ENCODE measurements around the gene KCNG4.

The KCNG4 gene, protein sequence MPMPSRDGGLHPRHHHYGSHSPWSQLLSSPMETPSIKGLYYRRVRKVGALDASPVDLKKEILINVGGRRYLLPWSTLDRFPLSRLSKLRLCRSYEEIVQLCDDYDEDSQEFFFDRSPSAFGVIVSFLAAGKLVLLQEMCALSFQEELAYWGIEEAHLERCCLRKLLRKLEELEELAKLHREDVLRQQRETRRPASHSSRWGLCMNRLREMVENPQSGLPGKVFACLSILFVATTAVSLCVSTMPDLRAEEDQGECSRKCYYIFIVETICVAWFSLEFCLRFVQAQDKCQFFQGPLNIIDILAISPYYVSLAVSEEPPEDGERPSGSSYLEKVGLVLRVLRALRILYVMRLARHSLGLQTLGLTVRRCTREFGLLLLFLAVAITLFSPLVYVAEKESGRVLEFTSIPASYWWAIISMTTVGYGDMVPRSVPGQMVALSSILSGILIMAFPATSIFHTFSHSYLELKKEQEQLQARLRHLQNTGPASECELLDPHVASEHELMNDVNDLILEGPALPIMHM

DNA sequence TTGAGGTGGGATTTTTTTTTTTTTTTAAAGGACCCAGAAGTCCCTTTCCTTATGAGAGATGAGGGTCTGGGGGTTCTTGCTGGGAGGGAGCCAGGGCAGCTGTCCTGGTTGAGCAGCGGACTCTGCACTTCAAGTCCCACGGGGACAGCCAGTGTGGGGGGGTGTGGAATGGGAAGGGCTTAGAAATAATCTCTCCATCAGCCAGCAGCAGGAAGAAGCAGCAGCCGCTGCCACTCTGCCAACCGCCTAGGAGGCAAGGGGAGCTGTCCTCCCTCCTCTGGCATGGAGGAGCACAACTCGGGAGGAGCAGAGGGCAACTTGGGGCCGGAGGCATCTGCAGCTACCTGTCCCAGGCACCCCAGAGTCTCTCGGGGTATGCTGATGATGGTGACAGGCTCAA lies at the start of gene KCNG4:
TSS of gene KCNG4 (minus strand) at position 104 of the 400 bp plus-strand sequence. CDS start 2,527 bp downstream, outside the sequence.
- DNase-seq (ENCODE audit: low spot score), result no peak

DNA sequence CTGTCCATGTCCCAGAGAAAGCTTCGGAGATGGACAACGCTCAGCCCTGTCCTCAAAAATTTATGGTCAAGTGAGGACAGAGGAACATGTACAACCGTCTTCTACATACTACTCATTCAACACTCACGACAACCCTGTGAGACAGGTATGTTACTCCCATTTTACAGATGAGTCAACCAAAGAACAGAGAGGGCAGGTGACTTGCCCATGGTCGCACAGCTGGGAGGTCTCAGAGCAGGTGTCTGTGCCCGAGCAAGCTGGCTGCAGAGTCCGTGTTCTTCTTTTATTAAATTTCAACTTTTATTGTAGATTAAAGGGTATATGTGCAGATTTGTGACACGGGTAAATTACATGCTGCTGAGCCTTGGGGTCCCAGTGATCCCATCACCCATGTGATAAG lies 49.1 kb upstream of the KCNG4 start:
- no peak for DNase-seq (ENCODE audit: low spot score)

DNA sequence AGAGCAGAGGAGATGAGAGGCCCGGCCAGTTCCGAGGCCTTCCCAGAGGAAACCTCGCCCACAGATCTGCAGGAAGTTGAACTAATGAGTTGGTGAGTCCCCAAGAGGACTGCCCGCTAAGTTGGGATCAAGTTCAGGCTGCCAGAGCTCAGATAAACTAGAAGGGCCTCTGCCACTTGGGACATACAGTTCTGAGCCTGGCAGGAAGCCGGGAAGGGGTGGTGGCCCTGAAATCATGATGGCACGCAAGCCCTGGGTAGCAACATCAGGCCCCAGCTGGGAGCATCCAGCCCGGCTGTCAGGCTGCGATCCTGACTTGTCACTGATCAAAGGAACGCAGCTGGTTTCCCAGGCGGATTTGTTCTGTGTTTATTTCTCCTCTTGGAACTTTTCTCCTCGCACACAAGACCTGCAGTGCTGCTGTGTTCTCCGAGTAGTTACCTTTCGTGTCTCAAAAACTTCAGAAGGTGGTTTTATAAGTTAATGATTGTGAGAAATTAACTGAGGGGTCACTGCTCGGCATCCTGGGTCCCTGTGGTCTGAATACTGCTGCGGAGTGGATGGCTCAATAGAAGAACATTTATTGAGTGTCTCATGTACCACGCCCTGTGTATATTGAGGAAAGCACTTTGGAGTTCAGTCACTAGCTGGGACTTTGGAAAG lies 46.9 kb upstream of the KCNG4 start:
- DNase-seq (ENCODE audit: low spot score), result peak; percentile 60

DNA sequence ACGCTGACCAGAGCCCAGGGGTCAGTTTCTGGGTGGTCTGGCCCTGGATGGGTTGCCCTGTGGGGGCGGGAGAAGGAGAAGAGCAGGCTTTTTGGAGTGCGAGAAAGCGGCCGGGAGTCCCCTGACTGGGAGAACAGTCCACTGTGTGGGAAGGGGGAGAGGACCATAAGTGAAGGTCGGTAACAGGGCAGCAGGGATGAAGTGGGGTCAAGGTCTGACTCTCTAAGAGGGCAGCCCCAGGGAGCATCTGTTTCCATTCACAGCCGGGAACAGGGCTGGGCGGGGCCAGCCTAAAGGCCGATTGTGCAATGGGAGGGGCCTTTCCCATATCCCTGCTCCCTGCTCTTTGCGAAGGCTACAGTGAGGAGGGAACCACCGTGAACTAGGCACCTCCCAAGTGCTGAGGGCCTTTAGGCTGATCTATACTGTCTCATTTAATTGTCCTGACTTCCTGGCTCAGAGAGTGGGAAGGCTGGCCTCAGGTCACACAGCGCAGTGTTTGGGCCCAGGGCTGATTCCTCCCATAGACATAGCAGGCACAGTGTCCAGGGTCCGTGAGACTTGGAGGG lies 44.4 kb upstream of the KCNG4 start:
- peak; percentile 79 for DNase-seq (ENCODE audit: low spot score)

DNA sequence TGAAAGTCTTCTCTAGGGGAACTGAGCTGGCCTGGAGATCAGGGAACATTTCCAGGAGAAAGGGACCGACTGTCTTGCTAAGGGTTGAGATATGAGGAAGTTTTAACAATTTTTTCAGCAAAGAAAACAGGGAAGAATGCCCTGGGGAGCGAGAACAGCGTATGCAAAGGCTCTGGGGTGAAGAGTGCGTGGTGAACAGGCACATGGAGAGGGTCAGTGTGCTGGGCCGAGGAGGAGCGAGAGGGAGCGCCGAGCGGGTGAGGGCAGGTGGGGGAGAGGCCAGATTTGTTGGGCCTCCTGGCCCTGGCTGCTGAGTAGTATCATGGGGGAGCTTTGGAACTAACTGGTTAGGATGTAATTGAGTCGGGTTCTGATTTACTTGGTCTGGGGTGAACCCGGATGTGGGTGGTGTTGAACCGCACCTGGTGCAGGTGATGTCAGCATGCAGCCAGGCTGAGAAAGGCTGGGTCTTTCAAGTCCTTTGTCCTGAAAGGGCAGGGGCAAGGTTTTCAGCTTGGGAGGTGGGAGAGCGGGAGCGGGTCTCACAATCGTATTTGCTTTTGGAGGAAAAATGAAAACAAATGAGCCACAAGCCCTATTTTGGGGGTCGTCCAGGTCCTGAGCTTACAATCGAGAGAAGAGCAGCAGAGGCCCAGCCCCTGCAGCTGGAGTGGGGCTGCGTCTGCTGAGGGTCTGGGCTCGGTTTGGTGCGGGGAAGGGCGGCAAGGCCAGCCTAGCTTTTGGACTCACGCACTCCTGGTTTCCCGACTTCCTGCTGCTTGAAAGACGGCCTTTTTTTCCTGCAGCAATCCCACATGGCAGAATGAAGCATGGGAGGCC lies 43.7 kb upstream of the KCNG4 start:
- DNase-seq (ENCODE audit: low spot score), result no peak

DNA sequence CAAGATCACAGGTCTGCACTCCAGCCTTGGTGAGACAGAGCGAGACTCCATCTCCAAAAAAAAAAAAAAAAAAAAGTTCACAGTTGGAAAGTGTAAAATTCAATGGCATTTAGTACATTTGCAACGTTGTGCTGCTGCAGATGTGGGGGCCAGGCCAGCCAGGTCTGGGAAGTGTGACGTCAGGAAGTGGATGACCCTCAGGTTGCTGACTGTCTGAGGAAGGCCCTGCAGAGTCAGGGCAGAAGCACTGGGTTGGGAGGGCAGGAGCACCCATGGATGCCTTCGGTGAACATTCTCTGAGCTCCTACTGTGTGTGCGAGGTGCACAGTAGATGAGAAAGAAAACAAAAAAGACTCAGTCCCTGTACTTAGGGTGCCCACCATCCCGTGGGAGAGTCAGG lies 42.7 kb upstream of the KCNG4 start:
- no peak for DNase-seq (ENCODE audit: low spot score)

DNA sequence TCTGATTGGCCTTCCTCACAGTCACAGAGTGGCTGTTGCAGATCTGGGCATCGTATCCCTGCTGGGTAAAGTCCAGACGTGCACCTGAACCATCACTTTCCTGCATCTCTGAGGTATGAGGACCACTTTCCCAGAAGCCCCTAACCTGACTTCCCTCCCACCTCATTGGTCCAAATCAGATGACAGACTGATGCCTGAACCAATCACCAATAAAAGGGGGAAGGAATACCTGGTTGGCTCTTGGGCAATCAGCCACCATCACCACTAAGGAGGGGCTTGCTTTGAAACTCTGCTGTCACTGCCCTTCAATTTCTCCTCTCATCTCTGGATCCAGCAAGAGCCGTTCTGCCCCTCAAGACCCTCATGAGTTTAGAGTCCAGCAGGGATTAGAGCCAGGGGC lies 41.3 kb upstream of the KCNG4 start:
- DNase-seq (ENCODE audit: low spot score), result peak; percentile 27

DNA sequence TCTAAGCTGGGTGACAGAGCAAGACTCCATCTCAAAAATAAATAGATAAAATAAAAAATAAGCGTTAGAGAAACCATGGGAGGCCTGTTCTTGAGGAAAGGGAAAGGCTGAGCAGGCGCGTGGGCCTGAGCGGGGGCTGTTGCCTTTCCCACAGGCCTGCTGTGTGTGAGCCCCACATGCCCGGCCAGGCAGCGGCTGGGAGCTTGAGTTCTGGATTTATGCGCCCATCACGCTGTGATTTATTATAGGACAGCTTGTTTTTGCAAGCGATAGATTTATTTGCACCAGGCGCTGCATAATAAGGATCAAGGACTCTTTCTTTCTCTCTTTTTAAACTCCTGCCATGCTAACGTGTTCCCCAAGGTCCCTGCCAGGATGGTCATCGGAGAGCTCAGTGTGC lies 40.1 kb upstream of the KCNG4 start:
- no peak for DNase-seq (ENCODE audit: low spot score)

DNA sequence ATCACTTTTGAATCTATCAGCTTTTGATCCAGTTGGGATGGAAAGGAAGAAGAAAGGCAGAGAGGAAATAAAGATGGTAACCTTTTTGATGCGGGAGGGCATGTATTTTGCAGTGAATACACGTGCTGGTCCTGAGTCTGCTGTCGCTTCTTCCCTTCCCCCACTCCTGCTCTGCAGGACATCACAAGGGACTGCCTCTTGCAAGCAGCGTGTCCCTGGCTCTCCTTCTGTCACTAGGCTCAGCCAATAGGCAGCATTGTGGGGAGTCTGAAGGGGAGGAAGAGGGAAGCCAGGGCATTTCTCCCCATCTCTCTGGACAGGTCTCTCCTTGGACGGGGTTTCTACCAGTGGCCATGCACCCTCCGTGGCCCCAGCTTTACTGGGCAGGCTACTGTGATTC lies 39.2 kb upstream of the KCNG4 start:
- no peak for DNase-seq (ENCODE audit: low spot score)

DNA sequence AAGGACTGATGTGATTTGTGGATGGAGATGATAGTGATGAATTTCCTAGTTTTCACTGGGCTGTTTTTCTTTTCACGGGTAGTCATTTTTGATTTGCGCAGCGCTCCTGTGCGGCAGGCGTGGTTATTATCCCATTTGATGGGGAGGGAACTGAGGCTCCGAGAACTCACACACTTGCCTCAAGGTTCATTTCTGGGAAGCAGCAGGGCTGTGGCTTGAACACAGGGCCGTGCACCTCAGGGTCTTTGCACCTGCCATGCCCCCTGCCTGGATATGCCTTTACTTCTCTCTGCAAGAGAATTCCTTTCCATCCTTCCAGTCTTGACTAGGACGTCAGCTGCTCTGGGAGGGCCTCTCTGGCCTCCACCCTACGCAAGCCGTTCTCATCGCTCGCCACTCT lies 38.5 kb upstream of the KCNG4 start:
- no peak for DNase-seq (ENCODE audit: low spot score)

DNA sequence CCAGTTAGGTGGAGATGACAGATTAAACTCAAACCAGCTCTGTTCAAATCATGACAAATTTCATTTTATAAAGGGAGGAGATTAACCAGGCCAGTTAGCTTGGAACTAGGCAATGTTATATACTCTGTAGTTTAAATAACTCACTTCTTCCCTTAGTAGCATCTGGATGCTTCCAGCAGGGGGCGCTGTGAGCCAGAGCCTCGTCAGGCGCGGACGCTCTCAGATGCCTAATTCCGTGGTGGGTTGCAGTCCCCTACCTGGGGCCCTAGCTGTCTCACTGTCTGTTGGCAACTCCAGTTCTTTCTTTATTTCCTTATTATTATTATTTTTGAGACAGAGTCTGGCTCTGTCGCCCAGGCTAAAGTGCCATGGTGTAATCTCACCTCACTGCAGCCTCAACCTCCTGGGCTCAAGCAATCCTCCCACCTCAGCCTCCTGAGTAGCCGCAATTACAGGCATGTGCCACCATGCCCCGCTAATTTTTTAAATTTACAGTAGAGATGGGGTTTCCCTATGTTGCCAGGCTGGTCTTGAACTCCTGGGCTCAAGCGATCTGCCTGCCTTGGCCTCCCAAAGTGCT lies 37.5 kb upstream of the KCNG4 start:
- peak; percentile 64 for DNase-seq (ENCODE audit: low spot score)

DNA sequence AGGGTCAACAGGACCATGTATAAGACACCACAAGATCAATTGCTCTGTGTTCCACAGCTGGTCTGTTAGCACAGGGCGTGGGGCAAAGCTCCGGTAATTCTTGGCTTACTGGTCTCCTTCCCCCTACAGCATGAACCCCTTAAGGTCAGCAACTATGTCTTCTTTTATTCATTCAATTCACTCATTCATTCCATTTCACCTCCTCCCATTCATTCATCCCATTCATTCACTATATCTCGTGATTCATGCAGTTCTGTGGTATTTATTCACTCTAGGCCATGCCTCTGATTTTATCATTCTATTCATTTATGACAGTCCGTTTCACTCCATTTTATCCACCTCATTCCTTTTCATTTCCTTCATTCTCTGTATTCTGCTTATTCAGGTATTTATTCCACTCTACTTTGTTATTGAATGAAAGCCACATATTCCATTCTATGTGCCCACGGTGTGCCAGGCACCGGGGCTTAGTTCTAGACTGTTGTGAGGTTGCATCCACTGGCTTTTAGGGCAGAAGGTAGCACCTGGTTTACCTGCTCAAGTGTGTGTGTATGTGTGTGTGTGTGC lies 35.9 kb upstream of the KCNG4 start:
- no peak for DNase-seq (ENCODE audit: low spot score)

DNA sequence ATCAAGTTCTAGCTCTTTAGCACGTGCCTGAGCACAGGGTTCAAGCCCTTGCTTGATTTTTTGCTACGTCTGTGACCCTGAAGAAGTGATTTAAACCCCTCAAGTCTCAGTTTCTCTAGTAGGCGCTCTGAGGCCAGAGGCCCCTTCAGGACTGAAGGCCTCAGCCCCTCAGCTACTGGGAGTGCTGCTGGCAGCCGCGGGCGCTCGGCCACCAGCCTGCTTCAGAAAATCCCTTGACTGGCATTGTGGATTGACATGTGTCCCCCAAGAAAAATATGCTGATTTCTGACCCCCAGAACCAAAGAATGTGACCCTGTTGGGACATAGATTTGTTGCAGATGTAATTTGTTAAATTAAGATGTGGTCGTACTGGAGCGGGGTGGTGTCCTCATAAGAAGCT lies 34.7 kb upstream of the KCNG4 start:
- no peak for DNase-seq (ENCODE audit: low spot score)

DNA sequence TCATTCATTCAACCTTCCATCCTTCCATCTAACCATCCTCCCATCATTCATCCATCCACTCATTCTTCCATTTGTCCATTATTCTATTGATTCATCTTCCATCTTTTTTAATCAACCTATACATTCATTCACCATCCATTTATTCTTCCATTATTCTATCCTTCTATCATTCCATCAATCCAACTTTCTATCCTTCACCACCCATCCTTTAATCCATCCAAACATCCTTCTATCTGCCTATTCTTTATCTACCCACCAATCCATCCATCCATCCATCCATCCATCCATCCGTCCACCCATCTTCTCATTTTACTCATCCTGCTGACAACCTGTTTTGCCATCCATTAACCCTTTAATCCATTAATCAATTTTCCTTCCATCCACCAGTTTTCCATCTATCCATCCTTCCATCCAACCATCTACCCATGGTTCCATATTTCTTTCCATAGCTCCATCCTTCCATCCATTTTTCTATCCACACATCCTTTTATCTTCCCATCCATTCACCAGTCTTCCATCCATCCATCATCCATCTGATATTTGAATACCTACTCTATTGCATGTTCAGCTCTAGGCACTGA lies 33.0 kb upstream of the KCNG4 start:
- DNase-seq (ENCODE audit: low spot score), result no peak

DNA sequence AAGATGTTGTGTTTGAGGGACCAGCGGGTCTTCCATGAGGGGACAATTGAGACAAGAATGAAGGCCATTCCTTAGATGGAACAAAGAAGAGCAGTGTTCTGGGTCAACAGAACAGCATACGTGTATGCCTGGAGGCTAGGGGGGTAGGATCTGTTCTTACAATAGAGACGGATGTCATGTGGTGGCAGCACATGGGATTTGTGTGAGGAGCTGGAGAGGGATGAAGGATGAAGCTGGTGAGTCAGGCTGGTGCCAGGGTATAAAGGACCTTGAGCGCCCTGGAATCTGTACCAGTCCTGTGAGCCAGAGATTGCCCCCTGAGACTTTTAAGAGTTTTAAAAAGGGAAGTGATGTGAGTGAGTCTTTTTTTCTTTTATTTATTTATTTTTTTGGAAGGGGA lies 32.1 kb upstream of the KCNG4 start:
- DNase-seq (ENCODE audit: low spot score), result no peak

DNA sequence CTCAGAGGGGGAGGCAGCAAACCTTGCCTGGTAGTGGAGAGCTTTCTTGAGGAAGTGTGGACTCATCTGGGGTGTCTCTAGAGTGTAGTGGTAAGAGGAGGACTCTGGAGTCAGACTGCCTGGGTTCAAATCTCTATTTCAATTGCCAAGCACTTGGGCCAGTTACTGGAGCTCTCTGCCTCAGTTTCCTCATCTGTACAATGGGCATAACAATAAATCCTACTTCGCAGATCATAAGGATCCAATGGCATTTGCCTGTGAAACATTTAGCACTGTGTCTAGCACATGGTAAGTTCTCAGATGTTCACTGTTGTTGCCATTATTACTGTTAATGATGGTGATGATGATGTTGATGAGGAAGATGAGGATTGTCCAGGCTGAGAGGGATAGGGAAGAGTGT lies 31.2 kb upstream of the KCNG4 start:
- DNase-seq (ENCODE audit: low spot score), result no peak

DNA sequence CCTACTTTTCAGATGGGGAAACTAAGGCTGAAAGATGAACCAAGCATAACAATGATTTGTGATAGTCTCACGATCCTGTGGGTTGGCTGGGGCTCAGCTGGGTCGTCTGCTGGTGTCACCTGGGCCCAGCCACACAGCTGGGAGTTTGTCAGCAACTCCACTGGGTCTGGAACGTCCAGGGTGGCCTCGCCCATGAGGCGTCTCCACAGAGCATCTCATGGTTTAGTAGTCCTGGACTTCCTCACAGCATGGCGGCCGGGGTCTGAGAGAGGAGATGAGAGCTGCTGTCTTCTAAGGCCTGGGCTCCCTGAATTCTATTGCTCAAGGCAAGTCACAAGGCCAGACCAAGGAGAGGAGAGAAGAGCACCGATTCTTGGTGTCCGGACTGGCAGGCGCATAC lies 30.7 kb upstream of the KCNG4 start:
- no peak for DNase-seq (ENCODE audit: low spot score)

DNA sequence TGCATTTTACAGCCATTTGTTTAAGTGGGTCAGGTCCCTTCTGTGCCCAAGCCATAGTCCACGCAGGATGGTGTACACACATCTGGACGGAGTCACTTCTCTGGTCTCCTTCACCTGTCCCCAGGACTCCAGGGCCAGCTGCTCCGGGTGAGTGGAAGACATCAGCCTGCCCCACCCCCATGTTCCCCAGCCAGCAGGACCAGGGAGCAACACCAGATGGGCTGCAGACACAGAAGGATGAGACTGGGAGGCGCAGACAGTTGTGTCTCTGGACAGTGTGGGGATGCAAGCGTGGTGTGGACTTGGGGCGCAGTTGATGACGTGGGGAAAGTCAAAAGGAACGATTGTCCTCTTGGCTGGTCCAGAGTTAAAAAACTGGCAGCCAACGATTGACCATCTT lies 30.3 kb upstream of the KCNG4 start:
- DNase-seq (ENCODE audit: low spot score), result no peak

DNA sequence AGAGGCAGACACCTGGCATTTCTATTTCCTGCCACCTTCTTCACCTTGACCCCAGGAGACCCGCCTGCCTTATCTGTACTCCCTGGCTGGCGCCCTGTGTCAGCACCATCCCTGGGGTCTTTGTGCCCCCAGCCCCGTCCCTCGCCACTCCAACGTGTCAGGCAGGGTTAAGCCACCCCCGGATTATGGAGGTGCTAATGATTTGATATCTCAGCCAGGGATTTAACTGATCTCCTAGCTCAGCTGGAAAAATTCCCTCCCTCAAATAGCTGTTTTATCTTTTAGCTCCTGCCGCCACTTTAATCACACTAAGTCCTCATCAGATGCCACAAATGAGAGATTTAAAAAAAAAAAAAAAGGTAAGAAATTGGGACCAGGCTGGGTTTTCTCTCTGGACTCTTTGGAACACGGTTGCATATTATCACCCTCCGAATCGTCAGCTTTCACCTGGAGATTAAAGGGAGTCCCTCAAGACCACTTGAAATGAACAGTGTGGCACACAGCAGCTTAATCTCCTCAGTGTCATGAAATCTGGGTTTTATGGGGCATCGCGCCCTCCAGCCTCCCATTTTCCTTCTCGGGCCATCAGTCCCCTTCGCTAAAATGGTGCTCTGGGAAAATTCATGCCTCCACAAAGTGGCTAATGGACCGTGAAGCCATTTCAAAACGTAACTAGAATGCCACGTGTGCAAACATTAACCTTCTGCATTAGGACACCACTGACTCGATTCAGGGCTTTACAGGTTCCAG lies 28.7 kb upstream of the KCNG4 start:
- no peak for DNase-seq (ENCODE audit: low spot score)

DNA sequence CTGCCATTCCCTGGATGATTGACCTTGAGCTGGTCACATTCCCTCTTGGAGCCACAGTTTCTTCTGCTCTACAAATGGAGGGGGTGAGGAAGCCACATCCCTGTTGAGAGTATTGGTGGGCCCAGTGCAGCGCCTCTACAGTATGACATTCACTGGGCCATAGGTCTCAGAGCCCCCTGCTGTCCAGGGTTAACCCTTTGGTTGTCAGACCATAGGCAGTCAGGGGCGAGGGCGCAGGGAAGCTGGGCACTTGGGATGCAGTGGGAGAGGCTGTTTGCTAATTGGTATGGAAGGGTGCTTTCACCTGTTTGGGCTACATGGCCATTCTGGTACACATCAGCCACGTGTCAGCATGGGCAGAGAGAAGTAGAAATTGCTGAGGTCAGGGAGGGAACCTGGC lies 27.6 kb upstream of the KCNG4 start:
- no peak for DNase-seq (ENCODE audit: low spot score)
